Neuronal stem cell (in vitro differentiated cells): ENCODE measurements around the gene IRF8.

Experiments
- DNase-seq: peaks from one replicate; pipeline ENCODE4 v3.0.0-alpha.2; 2013; ENCODE audit warnings: low spot score
- H2AFZ ChIP-seq: one replicate; pipeline ENCODE4 v1.6.1; 2013; ENCODE audit warnings: mild to moderate bottlenecking, low read length, inconsistent platforms
- H2AK5ac ChIP-seq: 2 replicates; pipeline ENCODE4 v1.6.1; 2013; ENCODE audit warnings: low read depth, mild to moderate bottlenecking, inconsistent platforms, low read length, moderate library complexity, mixed read lengths
- H2BK120ac ChIP-seq: 2 replicates; pipeline ENCODE4 v1.6.1; 2013; ENCODE audit warnings: low read depth, mild to moderate bottlenecking, inconsistent platforms, low read length, moderate library complexity, mixed read lengths
- H2BK12ac ChIP-seq: one replicate; pipeline ENCODE4 v1.6.1; 2013; ENCODE audit warnings: low read length, inconsistent platforms
- H2BK15ac ChIP-seq: 2 replicates; pipeline ENCODE4 v1.6.1; 2013; ENCODE audit warnings: mild to moderate bottlenecking, low read length, inconsistent platforms, mixed read lengths
- H2BK5ac ChIP-seq: one replicate; pipeline ENCODE4 v1.6.1; 2013; ENCODE audit warnings: inconsistent platforms, mild to moderate bottlenecking, low read length, moderate library complexity
- H3K14ac ChIP-seq: one replicate; pipeline ENCODE4 v1.6.1; 2013; ENCODE audit warnings: low read length, inconsistent platforms
- H3K18ac ChIP-seq: 2 replicates; pipeline ENCODE4 v1.6.1; 2013; ENCODE audit warnings: low read length, inconsistent platforms
- H3K23ac ChIP-seq: 2 replicates; pipeline ENCODE4 v1.6.1; 2013; ENCODE audit warnings: low read depth, mild to moderate bottlenecking, mixed read lengths, low read length, inconsistent platforms; ENCODE audit not compliant: poor library complexity
- H3K27ac ChIP-seq: replicated peaks from 3 replicates; pipeline ENCODE4 v1.5.1; 2013; ENCODE audit warnings: low read length, inconsistent platforms
- H3K27me3 ChIP-seq, 3 experiments: 2 replicates each; pipeline ENCODE4 v1.6.1; 2013; ENCODE audit warnings: low read length in 3 of 3, mild to moderate bottlenecking in 2 of 3, inconsistent platforms in 1 of 3, low read depth in 1 of 3, mixed read lengths in 1 of 3, moderate library complexity in 1 of 3; ENCODE audit not compliant: control insufficient read depth in 3 of 3, insufficient read depth in 3 of 3
- H3K36me3 ChIP-seq, 2 donors: replicated peaks in 1 of 2; 2 replicates each; pipeline ENCODE4 v1.6.1; 2013; ENCODE audit warnings: low read length in 2 of 2; ENCODE audit not compliant: control insufficient read depth in 2 of 2, insufficient read depth in 2 of 2
- H3K4ac ChIP-seq: 2 replicates; pipeline ENCODE4 v1.6.1; 2013; ENCODE audit warnings: inconsistent platforms, mild to moderate bottlenecking, low read length, moderate library complexity
- H3K4me1 ChIP-seq, 2 donors: 1 replicate in 1 of 2; 2 replicates in 1 of 2; pipeline ENCODE4 v1.6.1; 2013; ENCODE audit warnings: low read length in 2 of 2, low read depth in 1 of 2; ENCODE audit not compliant: control insufficient read depth in 2 of 2, insufficient read depth in 1 of 2
- H3K4me2 ChIP-seq: one replicate; pipeline ENCODE4 v1.6.1; 2013; ENCODE audit warnings: mild to moderate bottlenecking, low read length, inconsistent platforms; ENCODE audit not compliant: insufficient read depth, poor library complexity, severe bottlenecking
- H3K4me3 ChIP-seq, 2 donors: 2 replicates each; pipeline ENCODE4 v1.5.1; 2013; ENCODE audit warnings: low read length in 2 of 2, mild to moderate bottlenecking in 2 of 2, inconsistent platforms in 1 of 2, moderate library complexity in 1 of 2
- H3K79me1 ChIP-seq: one replicate; pipeline ENCODE4 v1.6.1; 2013; ENCODE audit warnings: low read depth, mild to moderate bottlenecking, inconsistent platforms, low read length, moderate library complexity
- H3K9ac ChIP-seq: one replicate; pipeline ENCODE4 v1.6.1; 2013; ENCODE audit warnings: mild to moderate bottlenecking, low read depth, low read length, inconsistent platforms; ENCODE audit not compliant: poor library complexity
- H3K9me3 ChIP-seq, 2 donors: replicated peaks in 1 of 2; 2 replicates each; pipeline versions ENCODE3 to v1.6.1; 2013; ENCODE audit warnings: low read length in 2 of 2, mild to moderate bottlenecking in 2 of 2, inconsistent platforms in 1 of 2, low read depth in 1 of 2, mixed read lengths in 1 of 2, moderate library complexity in 1 of 2; ENCODE audit not compliant: control insufficient read depth in 2 of 2, insufficient read depth in 1 of 2
- H4K8ac ChIP-seq: one replicate; pipeline ENCODE4 v1.6.1; 2013; ENCODE audit warnings: low read depth, mild to moderate bottlenecking, inconsistent platforms, low read length, moderate library complexity
- H4K91ac ChIP-seq: one replicate; pipeline ENCODE4 v1.6.1; 2013; ENCODE audit warnings: low read length, low read depth, mild to moderate bottlenecking, inconsistent platforms; ENCODE audit not compliant: poor library complexity
- WGBS, 2 donors: extraction: QIAGEN DNeasy Blood & Tissue Kit; methylation state at CpG; one replicate each; pipeline ENCODE4 v1.1.7; 2013; ENCODE audit warnings: missing lambda C conversion rate in 2 of 2, mixed read lengths in 1 of 2; ENCODE audit not compliant: insufficient read length in 2 of 2, insufficient replicate concordance in 1 of 2; ENCODE audit errors: extremely low coverage in 2 of 2; 5-methylcytosine and 5-hydroxymethylcytosine counted together

Gene IRF8

DNA sequence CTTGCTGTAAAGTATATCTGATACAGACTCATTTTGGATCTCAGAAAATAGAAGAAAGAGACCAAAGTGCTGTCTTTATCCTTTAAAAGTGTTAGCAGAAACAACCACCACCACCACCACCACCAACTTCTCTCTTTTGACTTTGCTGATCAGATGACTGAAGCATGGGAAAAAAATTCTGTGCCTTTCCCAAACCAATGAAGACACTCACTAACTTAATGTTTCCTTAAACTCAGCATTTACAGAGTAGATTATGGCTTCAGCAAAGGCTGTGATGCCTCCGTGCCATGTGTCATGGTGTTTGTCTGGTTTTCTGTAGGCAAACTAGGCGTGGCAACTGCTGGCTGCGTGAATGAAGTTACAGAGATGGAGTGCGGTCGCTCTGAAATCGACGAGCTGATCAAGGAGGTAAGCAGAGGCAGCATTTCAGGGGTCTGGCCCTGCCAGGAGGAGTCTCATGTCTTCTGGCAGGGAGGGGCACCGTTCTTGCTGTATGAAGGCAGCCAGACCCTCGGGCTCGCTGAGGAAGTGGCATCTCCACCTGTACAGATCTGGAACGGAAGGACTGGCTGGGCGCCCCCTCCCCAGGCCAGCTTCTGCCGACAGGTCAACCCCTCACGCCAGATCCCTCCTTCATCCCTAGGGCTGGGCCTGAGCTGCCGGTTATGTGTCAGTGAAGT lies 12.4 kb downstream of the IRF8 start:
- no peak overlapping the region for H3K14ac ChIP-seq
- no peak overlapping the region for H4K91ac ChIP-seq
- no peak overlapping the region for H2BK120ac ChIP-seq
- no peaks in the 10 kb centered on the region for H3K79me1 ChIP-seq
- H3K9ac ChIP-seq, result peak overlapping the region; percentile 18
- no peaks in the 10 kb centered on the region for H3K36me3 ChIP-seq
- no peak overlapping the region for H3K4ac ChIP-seq
- WGBS, 2 donors, result no CpG with 5 or more reads among the region's 15 CpGs
- no peak overlapping the region for H2BK15ac ChIP-seq
- no peaks in the 10 kb centered on the region for H3K9me3 ChIP-seq
- DNase-seq, result no peak
- H3K23ac ChIP-seq, result no peak overlapping the region
- no peak overlapping the region for H4K8ac ChIP-seq
- no peak overlapping the region for H2BK12ac ChIP-seq
- H3K27ac ChIP-seq, result no peak overlapping the region
- peaks cover 0 to 23% of the 10 kb centered on the region in 2 donors for H3K4me1 ChIP-seq
- no peak overlapping the region for H2BK5ac ChIP-seq
- H3K18ac ChIP-seq, result no peak overlapping the region
- no peak overlapping the region for H3K4me2 ChIP-seq
- H3K4me3 ChIP-seq, result no peak overlapping the region
- H3K27me3 ChIP-seq, result peaks cover 0 to 76% (median 0%) of the 10 kb centered on the region in 3 experiments
- no peak overlapping the region for H2AFZ ChIP-seq
- H2AK5ac ChIP-seq, result peak overlapping the region; percentile 13

GRCh38 chr16:85912211-85912974 lies 13.4 kb downstream of the IRF8 start:
- H2AFZ ChIP-seq, result no peak overlapping the region
- H3K23ac ChIP-seq, result no peak overlapping the region
- no CpG with 5 or more reads among the region's 13 CpGs for WGBS, 2 donors
- H3K4ac ChIP-seq, result no peak overlapping the region
- no peak overlapping the region for H2BK5ac ChIP-seq
- no peak overlapping the region for H3K27ac ChIP-seq
- H2BK15ac ChIP-seq, result no peak overlapping the region
- H3K79me1 ChIP-seq, result no peaks in the 10 kb centered on the region
- no peak overlapping the region for H3K9ac ChIP-seq
- no peak overlapping the region for H3K4me2 ChIP-seq
- H3K4me1 ChIP-seq, result peaks cover 0 to 23% of the 10 kb centered on the region in 2 donors
- H2BK12ac ChIP-seq, result no peak overlapping the region
- H3K9me3 ChIP-seq, result no peaks in the 10 kb centered on the region
- no peak overlapping the region for H2BK120ac ChIP-seq
- peaks cover 0 to 74% (median 0%) of the 10 kb centered on the region in 3 experiments for H3K27me3 ChIP-seq
- no peak overlapping the region for H3K14ac ChIP-seq
- H3K18ac ChIP-seq, result no peak overlapping the region
- no peak overlapping the region for H4K91ac ChIP-seq
- no peaks in the 10 kb centered on the region for H3K36me3 ChIP-seq
- DNase-seq, result no peak
- no peak overlapping the region for H2AK5ac ChIP-seq
- no peak overlapping the region for H3K4me3 ChIP-seq
- H4K8ac ChIP-seq, result no peak overlapping the region

DNA sequence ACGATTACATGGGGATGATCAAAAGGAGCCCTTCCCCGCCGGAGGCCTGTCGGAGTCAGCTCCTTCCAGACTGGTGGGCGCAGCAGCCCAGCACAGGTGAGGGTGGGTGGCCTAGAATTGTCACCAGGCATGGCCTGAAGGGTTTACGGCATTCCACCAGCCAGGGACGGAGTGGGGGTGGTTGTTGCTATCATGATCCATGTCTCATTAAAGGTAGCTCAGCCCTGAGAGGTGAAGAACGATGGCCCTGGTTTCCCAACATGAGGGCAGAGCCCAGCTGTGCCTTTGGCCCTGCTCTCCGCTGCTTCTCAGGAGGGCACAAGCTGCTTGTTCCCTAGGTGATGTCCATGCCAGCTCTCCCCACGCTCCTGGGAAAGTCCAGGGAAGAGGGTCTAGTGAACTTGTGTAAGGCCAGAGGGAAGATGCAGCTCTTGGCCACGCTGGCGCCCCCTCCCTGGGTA lies 14.2 kb downstream of the IRF8 start:
- H3K9ac ChIP-seq, result no peak overlapping the region
- H3K79me1 ChIP-seq, result no peaks in the 10 kb centered on the region
- H3K4me2 ChIP-seq, result no peak overlapping the region
- H2BK15ac ChIP-seq, result no peak overlapping the region
- H2BK12ac ChIP-seq, result no peak overlapping the region
- no peak overlapping the region for H4K8ac ChIP-seq
- peak overlapping the region; percentile 49 for H2BK5ac ChIP-seq
- H2BK120ac ChIP-seq, result no peak overlapping the region
- no peak overlapping the region for H2AK5ac ChIP-seq
- no peak for DNase-seq
- H2AFZ ChIP-seq, result no peak overlapping the region
- no peaks in the 10 kb centered on the region for H3K36me3 ChIP-seq
- no peak overlapping the region for H3K14ac ChIP-seq
- H3K18ac ChIP-seq, result peak overlapping the region; percentile 51
- H3K4me1 ChIP-seq, result peaks cover 0 to 23% of the 10 kb centered on the region in 2 donors
- H3K23ac ChIP-seq, result no peak overlapping the region
- H3K27ac ChIP-seq, result no peak overlapping the region
- H4K91ac ChIP-seq, result no peak overlapping the region
- peaks cover 0 to 76% (median 0%) of the 10 kb centered on the region in 3 experiments for H3K27me3 ChIP-seq
- H3K4me3 ChIP-seq, result no peak overlapping the region
- WGBS, 2 donors, result no CpG with 5 or more reads among the region's 12 CpGs
- no peaks in the 10 kb centered on the region for H3K9me3 ChIP-seq
- H3K4ac ChIP-seq, result no peak overlapping the region
